CD4-positive, alpha-beta T cell (primary cell): ENCODE measurements around the gene NCOR2. TPM values are rescaled to one million over a fixed set of nuclear protein-coding genes. Genes with fewer than 3 reads are reported as not detected.

Experiments
- ATAC-seq: fragments of 200-7000 bp; cut with Tn5 transposase; one replicate; pipeline ENCODE4 v1.10.0; 2022; ENCODE audit warnings: mild to moderate bottlenecking; ENCODE audit not compliant: poor library complexity
- CTCF ChIA-PET: fragments of 350-600 bp; sonication (Branson Sonifier 250); formaldehyde crosslinking; loops from one replicate; lab custom pipeline; 2021; ENCODE audit warnings: antibody characterized with exemption, inconsistent platforms; lab: Charles Lee
- POLR2A ChIA-PET: fragments of 350-600 bp; sonication (Branson Sonifier 250); formaldehyde crosslinking; loops from one replicate; lab custom pipeline; 2021; ENCODE audit warnings: antibody characterized with exemption, inconsistent platforms; lab: Charles Lee
- DNase-seq, 14 experiments: peaks; one replicate each; pipeline ENCODE4 v3.0.0-alpha.2; 2013 to 2020; ENCODE audit warnings: mixed read lengths in 2 of 14
- H3K27ac ChIP-seq, 2 donors: one replicate each; pipeline versions ENCODE4 v1.5.1 to v1.7.0; 2013; ENCODE audit warnings: low read length in 2 of 2, low read depth in 1 of 2, mild to moderate bottlenecking in 1 of 2
- H3K27me3 ChIP-seq, 2 experiments: 1 replicate in 1 of 2; 2 replicates in 1 of 2; pipeline versions ENCODE4 v1.6.1 to v1.7.0; 2013; ENCODE audit warnings: low read length in 2 of 2, control low read depth in 1 of 2, mild to moderate bottlenecking in 1 of 2, moderate library complexity in 1 of 2; ENCODE audit not compliant: insufficient read depth in 2 of 2, control insufficient read depth in 1 of 2
- H3K36me3 ChIP-seq: one replicate; pipeline ENCODE4 v1.6.1; 2013; ENCODE audit warnings: low read length, control low read depth; ENCODE audit not compliant: insufficient read depth
- H3K4me1 ChIP-seq: one replicate; pipeline ENCODE4 v1.6.1; 2013; ENCODE audit warnings: low read length, control low read depth; ENCODE audit not compliant: insufficient read depth
- H3K4me3 ChIP-seq: one replicate; pipeline ENCODE4 v1.5.1; 2013; ENCODE audit warnings: mild to moderate bottlenecking, low read length, moderate library complexity
- H3K9me3 ChIP-seq, 2 experiments: 1 replicate in 1 of 2; 2 replicates in 1 of 2; pipeline versions ENCODE4 v1.6.1 to v1.7.0; 2013; ENCODE audit warnings: low read length in 2 of 2, mild to moderate bottlenecking in 2 of 2, control low read depth in 1 of 2, moderate library complexity in 1 of 2; ENCODE audit not compliant: control insufficient read depth in 1 of 2, insufficient read depth in 1 of 2
- H3K27ac Mint-ChIP-seq: one replicate; pipeline ENCODE4 v1.8.0; 2020; ENCODE audit warnings: mixed read lengths
- H3K27me3 Mint-ChIP-seq: one replicate; pipeline ENCODE4 v1.8.0; 2021; ENCODE audit warnings: mixed read lengths
- H3K36me3 Mint-ChIP-seq: one replicate; pipeline ENCODE4 v1.8.0; 2021; ENCODE audit warnings: low read depth, mixed read lengths
- H3K4me1 Mint-ChIP-seq: one replicate; pipeline ENCODE4 v1.8.0; 2021; ENCODE audit warnings: low read depth, mixed read lengths
- H3K4me3 Mint-ChIP-seq: one replicate; pipeline ENCODE4 v1.8.0; 2020; ENCODE audit warnings: mild to moderate bottlenecking, mixed read lengths
- H3K9me3 Mint-ChIP-seq: one replicate; pipeline ENCODE4 v1.8.0; 2020; ENCODE audit warnings: mixed read lengths
- intact Hi-C, 2 experiments: fragments of 100-400 bp; cut with DNase I in 1 of 2; cut with micrococcal nuclease in 1 of 2; formaldehyde crosslinking; loops; one replicate each; pipeline versions ENCODE4 v1.15.1 to v1.9.0; 2023 to 2025; cut with DNase I, micrococcal nuclease
- total RNA-seq, 174 experiments: library from RNA in 2 of 174; stranded (reverse) in 2 of 174; gene quantifications; one replicate each; pipeline ENCODE4 v1.2.3 and lab custom pipeline; 2021 to 2026
- TF ChIP-seq, protein P1 (sequence below): fragments of 200-600 bp; IDR thresholded peaks from one replicate; pipeline ENCODE4 v1.8.0; 2022; ENCODE audit warnings: antibody characterized with exemption, mild to moderate bottlenecking

The NCOR2 gene
- total RNA-seq, 2 experiments from 2014 or later = 133 to 140 TPM

DNA sequence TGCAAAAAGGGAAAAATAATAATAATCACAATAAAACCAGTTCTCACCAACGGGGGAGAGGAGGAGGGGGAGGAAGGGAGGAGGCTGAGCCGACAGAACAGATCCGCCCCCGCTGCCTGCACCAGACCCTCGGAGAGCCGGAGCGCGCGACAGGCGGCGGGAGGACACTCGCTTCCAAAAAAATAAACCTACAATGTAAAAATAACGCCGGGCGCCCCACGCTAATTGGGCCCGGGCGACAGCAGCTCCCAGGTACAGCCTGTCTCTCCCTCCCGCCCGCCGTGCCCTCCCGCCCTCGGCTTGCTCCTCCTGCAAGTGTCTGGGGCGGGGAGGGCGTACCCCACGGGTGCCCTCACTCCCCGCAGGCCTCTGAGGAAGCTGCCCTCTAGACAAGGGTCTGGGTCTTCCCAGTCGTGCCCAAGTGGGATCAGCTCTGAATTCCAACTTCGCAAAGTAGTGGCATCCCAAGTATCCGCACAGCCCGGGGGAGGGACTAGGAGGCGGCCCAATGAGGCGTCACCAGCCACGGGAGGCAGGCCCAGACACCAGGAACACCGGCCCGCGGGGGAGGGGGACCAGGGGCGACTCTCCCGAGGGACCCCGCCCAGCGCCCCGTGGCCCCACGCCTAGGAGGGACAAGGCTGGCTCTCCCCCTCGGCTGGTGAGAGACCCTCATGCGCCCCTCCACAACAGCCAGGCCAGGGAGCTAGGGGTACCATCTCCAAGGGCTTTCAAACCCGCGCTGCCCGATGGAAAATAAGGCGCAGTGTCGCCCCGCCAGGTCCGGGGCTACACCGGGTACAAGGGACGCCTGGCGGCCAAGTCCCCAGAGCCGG lies 1.0 kb downstream of the NCOR2 start:
- Mint-ChIP-seq H3K4me1 (peaks cover 48% of the 10 kb centered on the region), H3K9me3 (no peaks in the 10 kb centered on the region), H3K27ac (peak overlapping the region; percentile 88), H3K27me3 (no peaks in the 10 kb centered on the region), H3K36me3 (peaks cover 4% of the 10 kb centered on the region), H3K4me3 (peak overlapping the region; percentile 97)
- CTCF ChIA-PET = interaction anchor here (1.0 to 1.3 kb wide), 2 partner anchors 100 to 111 kb away, joined by 3 to 4 read pairs; no protein-coding TSS in a partner anchor
- peak; percentile 53 for ATAC-seq
- Histone ChIP-seq H3K4me1 (peaks cover 63% of the 10 kb centered on the region), H3K27me3 (no peaks in the 10 kb centered on the region), H3K4me3 (peak overlapping the region; percentile 97), H3K36me3 (no peaks in the 10 kb centered on the region), H3K9me3 (no peaks in the 10 kb centered on the region), H3K27ac (peak overlapping the region; percentile 90)
- TF ChIP-seq, protein P1, sequence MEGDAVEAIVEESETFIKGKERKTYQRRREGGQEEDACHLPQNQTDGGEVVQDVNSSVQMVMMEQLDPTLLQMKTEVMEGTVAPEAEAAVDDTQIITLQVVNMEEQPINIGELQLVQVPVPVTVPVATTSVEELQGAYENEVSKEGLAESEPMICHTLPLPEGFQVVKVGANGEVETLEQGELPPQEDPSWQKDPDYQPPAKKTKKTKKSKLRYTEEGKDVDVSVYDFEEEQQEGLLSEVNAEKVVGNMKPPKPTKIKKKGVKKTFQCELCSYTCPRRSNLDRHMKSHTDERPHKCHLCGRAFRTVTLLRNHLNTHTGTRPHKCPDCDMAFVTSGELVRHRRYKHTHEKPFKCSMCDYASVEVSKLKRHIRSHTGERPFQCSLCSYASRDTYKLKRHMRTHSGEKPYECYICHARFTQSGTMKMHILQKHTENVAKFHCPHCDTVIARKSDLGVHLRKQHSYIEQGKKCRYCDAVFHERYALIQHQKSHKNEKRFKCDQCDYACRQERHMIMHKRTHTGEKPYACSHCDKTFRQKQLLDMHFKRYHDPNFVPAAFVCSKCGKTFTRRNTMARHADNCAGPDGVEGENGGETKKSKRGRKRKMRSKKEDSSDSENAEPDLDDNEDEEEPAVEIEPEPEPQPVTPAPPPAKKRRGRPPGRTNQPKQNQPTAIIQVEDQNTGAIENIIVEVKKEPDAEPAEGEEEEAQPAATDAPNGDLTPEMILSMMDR = no peak
- peak; percentile 39 to 78 (median 60) for DNase-seq
- intact Hi-C loops = loop anchor here (1.0 to 10.0 kb wide), 6 partner anchors 42 to 594 kb away; partner anchors contain the start of genes CCDC92 (in 1 of the 2) and ZNF664 (in 1 of the 2)
- POLR2A ChIA-PET = interaction anchor here (0.7 to 1.9 kb wide), 4 partner anchors 11 to 116 kb away, joined by 4 to 8 read pairs (median 6); no protein-coding TSS in a partner anchor

DNA sequence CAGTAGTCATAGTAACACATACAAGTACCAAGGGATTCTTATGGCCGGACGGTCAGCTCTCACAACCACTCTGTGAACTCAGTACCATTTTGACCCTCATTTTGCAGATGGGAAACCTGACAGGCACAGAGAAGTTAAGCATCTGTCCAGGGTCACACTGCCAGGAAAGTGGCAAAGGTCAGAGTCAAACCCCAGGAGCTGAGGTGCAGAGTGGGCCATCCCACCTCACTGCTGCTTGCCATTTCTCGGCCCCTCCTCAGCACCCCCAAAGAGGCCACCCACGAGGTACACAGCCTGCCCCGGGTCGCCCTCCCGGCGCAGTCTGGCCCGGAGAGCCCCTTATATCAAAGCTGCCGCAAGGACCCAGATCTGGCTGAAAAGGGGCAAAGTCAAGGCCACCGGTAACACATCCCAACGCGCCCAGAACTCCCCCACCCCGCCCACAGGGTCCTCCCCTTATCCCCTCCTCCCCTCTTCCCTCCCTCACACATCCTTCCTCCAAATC lies 1.7 kb downstream of the NCOR2 start:
- intact Hi-C loops = loop anchor here (1.0 to 10.0 kb wide), 6 partner anchors 43 to 593 kb away; partner anchors contain the start of genes CCDC92 (in 1 of the 2) and ZNF664 (in 1 of the 2)
- DNase-seq (no peak), ATAC-seq (no peak)
- TF ChIP-seq, protein P1 = no peak
- H3K4me1 ChIP-seq = peaks cover 65% of the 10 kb centered on the region
- no peaks in the 10 kb centered on the region for H3K9me3 Mint-ChIP-seq
- peak overlapping the region; percentile 88 for H3K27ac Mint-ChIP-seq
- H3K4me3 Mint-ChIP-seq = peak overlapping the region; percentile 97
- peaks cover 4% of the 10 kb centered on the region for H3K36me3 Mint-ChIP-seq
- CTCF ChIA-PET = interaction anchor here (1.3 kb wide), 1 partner anchor 100 kb away, joined by 4 read pairs; no protein-coding TSS in a partner anchor
- H3K27me3 Mint-ChIP-seq = no peaks in the 10 kb centered on the region
- peaks cover 54% of the 10 kb centered on the region for H3K4me1 Mint-ChIP-seq
- H3K27ac ChIP-seq = no peak overlapping the region
- H3K4me3 ChIP-seq = peak overlapping the region; percentile 97
- no peaks in the 10 kb centered on the region for H3K27me3 ChIP-seq
- no peaks in the 10 kb centered on the region for H3K9me3 ChIP-seq
- no peaks in the 10 kb centered on the region for H3K36me3 ChIP-seq
- POLR2A ChIA-PET = interaction anchor here (1.1 to 1.7 kb wide), 2 partner anchors 11 to 110 kb away, joined by 4 to 7 read pairs; no protein-coding TSS in a partner anchor

DNA sequence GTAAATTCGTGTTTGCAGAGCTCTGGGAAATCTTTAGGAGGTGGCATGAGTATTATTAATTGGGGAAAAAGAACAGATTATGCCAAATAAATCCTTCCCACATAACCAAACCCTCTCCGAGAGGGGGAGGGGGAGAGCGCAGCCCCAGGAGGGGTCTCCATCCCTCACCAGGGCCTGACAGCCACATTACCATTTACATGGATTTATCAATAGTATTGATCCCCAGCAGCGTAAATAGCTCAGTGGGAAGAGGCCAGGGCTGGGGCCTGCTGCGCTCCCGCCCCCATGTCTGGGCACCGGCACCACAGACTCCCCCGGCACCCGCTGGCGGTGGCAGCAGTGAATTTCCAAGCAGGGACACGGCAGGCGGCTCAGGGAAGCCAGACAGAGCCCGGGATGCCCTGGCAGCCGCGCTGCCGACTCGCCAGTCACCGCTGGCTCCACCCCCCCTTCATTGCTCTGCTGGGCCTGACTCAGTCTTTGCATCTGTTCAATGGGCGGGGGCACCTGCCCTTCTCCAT lies 2.4 kb downstream of the NCOR2 start:
- Mint-ChIP-seq H3K4me3 (peak overlapping the region; percentile 97), H3K27me3 (no peaks in the 10 kb centered on the region), H3K4me1 (peaks cover 58% of the 10 kb centered on the region), H3K36me3 (peaks cover 4% of the 10 kb centered on the region), H3K9me3 (no peaks in the 10 kb centered on the region), H3K27ac (peak overlapping the region; percentile 88)
- H3K4me3 ChIP-seq = peak overlapping the region; percentile 3
- intact Hi-C loops = loop anchor here (5.0 to 10.0 kb wide), 3 partner anchors 98 to 530 kb away; no protein-coding TSS in a partner anchor
- H3K9me3 ChIP-seq = no peaks in the 10 kb centered on the region
- H3K36me3 ChIP-seq = no peaks in the 10 kb centered on the region
- TF ChIP-seq, protein P1 = no peak
- no peak for DNase-seq
- H3K27ac ChIP-seq = no peak overlapping the region
- H3K27me3 ChIP-seq = no peaks in the 10 kb centered on the region
- ChIA-PET CTCF (no interaction called here), POLR2A (no interaction called here)
- peaks cover 68% of the 10 kb centered on the region for H3K4me1 ChIP-seq
- ATAC-seq = no peak
